ENCODE measurements around the gene FGGY. TPM values are rescaled to one million over a fixed set of nuclear protein-coding genes. Genes with fewer than 3 reads are reported as not detected.

FGGY gene
- total and polyA plus RNA-seq, 2 donors (not counting 1 experiment from before 2014, with no cell fraction given) = 6.1 to 38.5 TPM

DNA sequence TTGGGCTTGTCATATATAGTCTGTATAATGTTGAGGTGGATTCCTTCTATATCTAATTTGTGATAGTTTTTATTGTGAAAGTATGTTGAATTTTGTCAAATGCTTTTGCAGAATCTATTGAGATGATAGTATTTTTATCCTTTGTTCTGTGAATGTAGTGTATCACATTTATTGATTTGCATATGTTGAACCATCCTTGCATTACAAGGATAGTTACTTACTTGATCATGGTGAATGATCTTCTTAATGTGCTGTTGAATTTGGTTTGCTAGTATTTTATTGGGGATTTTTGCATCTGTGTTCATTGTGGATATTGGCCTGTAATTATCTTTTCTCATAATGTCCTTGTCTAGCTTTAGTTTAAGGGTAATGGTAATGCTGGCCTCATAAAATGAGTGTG lies 8.3 kb downstream of the FGGY start:
- ChIA-PET POLR2A (no interaction called here), CTCF (no interaction called here)
- Histone ChIP-seq H3K79me2 (ENCODE audit: control insufficient read depth, insufficient read depth, low read length) (peaks cover 5% of the 10 kb centered on the region), H3K4me2 (replicated peaks; ENCODE audit: low read depth, low read length, poor library complexity, severe bottlenecking) (no peak overlapping the region), H3K36me3 (replicated peaks in 1 of 2; ENCODE audit: control extremely low read depth in 1 of 2, control insufficient read depth in 1 of 2, extremely low read depth in 1 of 2, insufficient read depth in 2 of 2, low read length in 1 of 2) (peaks cover 3% of the 10 kb centered on the region in 2 experiments), H3K9me3 (ENCODE audit: control extremely low read depth in 1 of 3, control insufficient read depth in 2 of 3, insufficient read depth in 1 of 3, low read length in 2 of 3) (peaks cover 0 to 11% (median 9%) of the 10 kb centered on the region in 3 donors), H3K27me3 (replicated peaks in 1 of 4; ENCODE audit: control extremely low read depth in 1 of 4, control insufficient read depth in 3 of 4, insufficient read depth in 4 of 4, low read length in 3 of 4) (no peaks in the 10 kb centered on the region), H4K20me1 (ENCODE audit: control insufficient read depth, insufficient read depth, low read length, poor library complexity, severe bottlenecking) (no peaks in the 10 kb centered on the region), H3K4me1 (ENCODE audit: control insufficient read depth in 2 of 2, insufficient read depth in 2 of 2, low read length in 2 of 2) (no peaks in the 10 kb centered on the region), H3K4me3 (ENCODE audit: control extremely low read depth in 1 of 5, extremely low read depth in 1 of 5, insufficient read depth in 1 of 5, low read depth in 2 of 5, low read length in 4 of 5) (no peak overlapping the region), H2AFZ (ENCODE audit: insufficient read depth, low read depth, low read length, poor library complexity, severe bottlenecking) (no peak overlapping the region), H3K27ac (ENCODE audit: low read length in 2 of 2) (no peak overlapping the region), H3K9ac (ENCODE audit: low read length) (no peak overlapping the region)
- no peak overlapping the region for H3K4me3 Mint-ChIP-seq
- H3K4me1 Mint-ChIP-seq = no peaks in the 10 kb centered on the region
- TF ChIP-seq, protein P1, sequence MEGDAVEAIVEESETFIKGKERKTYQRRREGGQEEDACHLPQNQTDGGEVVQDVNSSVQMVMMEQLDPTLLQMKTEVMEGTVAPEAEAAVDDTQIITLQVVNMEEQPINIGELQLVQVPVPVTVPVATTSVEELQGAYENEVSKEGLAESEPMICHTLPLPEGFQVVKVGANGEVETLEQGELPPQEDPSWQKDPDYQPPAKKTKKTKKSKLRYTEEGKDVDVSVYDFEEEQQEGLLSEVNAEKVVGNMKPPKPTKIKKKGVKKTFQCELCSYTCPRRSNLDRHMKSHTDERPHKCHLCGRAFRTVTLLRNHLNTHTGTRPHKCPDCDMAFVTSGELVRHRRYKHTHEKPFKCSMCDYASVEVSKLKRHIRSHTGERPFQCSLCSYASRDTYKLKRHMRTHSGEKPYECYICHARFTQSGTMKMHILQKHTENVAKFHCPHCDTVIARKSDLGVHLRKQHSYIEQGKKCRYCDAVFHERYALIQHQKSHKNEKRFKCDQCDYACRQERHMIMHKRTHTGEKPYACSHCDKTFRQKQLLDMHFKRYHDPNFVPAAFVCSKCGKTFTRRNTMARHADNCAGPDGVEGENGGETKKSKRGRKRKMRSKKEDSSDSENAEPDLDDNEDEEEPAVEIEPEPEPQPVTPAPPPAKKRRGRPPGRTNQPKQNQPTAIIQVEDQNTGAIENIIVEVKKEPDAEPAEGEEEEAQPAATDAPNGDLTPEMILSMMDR (IDR thresholded peaks at IDR 0.05) = no peak
- TF ChIP-seq EZH2 (IDR thresholded peaks at IDR 0.05; ENCODE audit: borderline replicate concordance, insufficient read depth, low read depth, low read length, poor library complexity, severe bottlenecking) = no peak
- peaks cover 6% of the 10 kb centered on the region for H3K9me3 Mint-ChIP-seq (ENCODE audit: insufficient read depth)
- intact Hi-C loops (cut with micrococcal nuclease) = no loop called here
- ATAC-seq (ENCODE audit: low read depth) (no peak), DNase-seq (no peak)
- no peaks in the 10 kb centered on the region for H3K27me3 Mint-ChIP-seq
- H3K27ac Mint-ChIP-seq = no peak overlapping the region

DNA sequence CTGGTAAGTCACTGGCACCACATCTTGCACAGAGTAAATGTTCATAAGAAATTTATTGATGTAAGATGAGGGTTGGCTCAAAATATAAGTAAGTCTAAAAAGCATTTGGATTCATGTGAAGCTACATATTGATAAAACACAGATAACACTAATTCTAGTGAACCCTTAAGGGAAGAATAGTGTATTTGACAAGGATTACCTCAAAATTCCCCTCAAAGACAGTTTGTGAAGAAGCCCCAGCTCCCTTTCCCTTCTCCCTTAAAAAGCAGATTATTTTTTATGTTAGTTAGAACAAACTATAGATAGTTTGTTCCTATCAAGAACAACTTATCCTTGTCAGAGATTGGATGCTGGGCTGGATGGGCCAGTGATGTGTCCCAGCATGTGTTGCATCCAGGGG lies 10.7 kb downstream of the FGGY start:
- ChIA-PET CTCF (interaction anchor here (1.2 to 1.4 kb wide), 2 partner anchors 9 to 392 kb away, joined by 3 to 4 read pairs; no protein-coding TSS in a partner anchor), POLR2A (no interaction called here)
- peaks cover 5% of the 10 kb centered on the region for H3K79me2 ChIP-seq (ENCODE audit: control insufficient read depth, insufficient read depth, low read length)
- Mint-ChIP-seq H3K4me3 (no peak overlapping the region), H3K27me3 (no peaks in the 10 kb centered on the region), H3K27ac (no peak overlapping the region), H3K9me3 (ENCODE audit: insufficient read depth) (peaks cover 5% of the 10 kb centered on the region), H3K4me1 (no peaks in the 10 kb centered on the region)
- H3K27me3 ChIP-seq (replicated peaks in 1 of 4; ENCODE audit: control extremely low read depth in 1 of 4, control insufficient read depth in 3 of 4, insufficient read depth in 4 of 4, low read length in 3 of 4) = no peaks in the 10 kb centered on the region
- H3K4me2 ChIP-seq (replicated peaks; ENCODE audit: low read depth, low read length, poor library complexity, severe bottlenecking) = no peak overlapping the region
- no peaks in the 10 kb centered on the region for H4K20me1 ChIP-seq (ENCODE audit: control insufficient read depth, insufficient read depth, low read length, poor library complexity, severe bottlenecking)
- peaks cover 0 to 11% (median 9%) of the 10 kb centered on the region in 3 donors for H3K9me3 ChIP-seq (ENCODE audit: control extremely low read depth in 1 of 3, control insufficient read depth in 2 of 3, insufficient read depth in 1 of 3, low read length in 2 of 3)
- H3K36me3 ChIP-seq (replicated peaks in 1 of 2; ENCODE audit: control extremely low read depth in 1 of 2, control insufficient read depth in 1 of 2, extremely low read depth in 1 of 2, insufficient read depth in 2 of 2, low read length in 1 of 2) = peaks cover 3% of the 10 kb centered on the region in 2 experiments
- H3K4me1 ChIP-seq (ENCODE audit: control insufficient read depth in 2 of 2, insufficient read depth in 2 of 2, low read length in 2 of 2) = no peaks in the 10 kb centered on the region
- no peak overlapping the region for H3K27ac ChIP-seq (ENCODE audit: low read length in 2 of 2)
- DNase-seq (no peak), ATAC-seq (ENCODE audit: low read depth) (no peak)
- intact Hi-C loops (cut with micrococcal nuclease) = no loop called here
- no peak overlapping the region for H3K4me3 ChIP-seq (ENCODE audit: control extremely low read depth in 1 of 5, extremely low read depth in 1 of 5, insufficient read depth in 1 of 5, low read depth in 2 of 5, low read length in 4 of 5)
- no peak overlapping the region for H3K9ac ChIP-seq (ENCODE audit: low read length)
- no peak overlapping the region for H2AFZ ChIP-seq (ENCODE audit: insufficient read depth, low read depth, low read length, poor library complexity, severe bottlenecking)
- no peak for TF ChIP-seq EZH2 (IDR thresholded peaks at IDR 0.05; ENCODE audit: borderline replicate concordance, insufficient read depth, low read depth, low read length, poor library complexity, severe bottlenecking)
- TF ChIP-seq, protein P1 (IDR thresholded peaks at IDR 0.05) = no peak
